ENCODE results near the gene MAMSTR.

DNA sequence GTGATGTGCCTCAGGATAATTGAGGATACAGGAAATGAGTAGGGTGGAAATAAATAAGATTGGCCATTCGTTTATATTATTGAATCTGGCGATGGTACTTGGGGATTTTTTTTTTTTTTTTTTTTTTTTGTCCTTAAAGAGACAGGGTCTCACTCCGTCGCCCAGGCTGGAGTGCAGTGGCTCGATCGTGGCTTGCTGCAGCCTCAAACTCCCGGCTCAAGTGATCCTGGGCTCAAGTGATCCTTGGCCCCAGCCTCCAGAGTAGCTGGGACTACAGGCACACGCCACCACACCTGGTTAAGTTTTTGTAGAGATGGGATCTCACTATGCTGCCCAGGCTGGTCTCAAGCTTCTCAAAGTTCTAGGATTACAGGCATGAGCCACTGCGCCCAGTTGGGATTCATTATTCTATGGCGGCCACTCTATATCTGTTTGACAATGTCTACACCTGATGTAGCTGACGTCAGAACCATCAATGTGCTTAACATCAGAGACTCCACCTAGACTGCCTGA, 2.7 kb upstream of the MAMSTR start:
- TF ChIP-seq, protein P1, sequence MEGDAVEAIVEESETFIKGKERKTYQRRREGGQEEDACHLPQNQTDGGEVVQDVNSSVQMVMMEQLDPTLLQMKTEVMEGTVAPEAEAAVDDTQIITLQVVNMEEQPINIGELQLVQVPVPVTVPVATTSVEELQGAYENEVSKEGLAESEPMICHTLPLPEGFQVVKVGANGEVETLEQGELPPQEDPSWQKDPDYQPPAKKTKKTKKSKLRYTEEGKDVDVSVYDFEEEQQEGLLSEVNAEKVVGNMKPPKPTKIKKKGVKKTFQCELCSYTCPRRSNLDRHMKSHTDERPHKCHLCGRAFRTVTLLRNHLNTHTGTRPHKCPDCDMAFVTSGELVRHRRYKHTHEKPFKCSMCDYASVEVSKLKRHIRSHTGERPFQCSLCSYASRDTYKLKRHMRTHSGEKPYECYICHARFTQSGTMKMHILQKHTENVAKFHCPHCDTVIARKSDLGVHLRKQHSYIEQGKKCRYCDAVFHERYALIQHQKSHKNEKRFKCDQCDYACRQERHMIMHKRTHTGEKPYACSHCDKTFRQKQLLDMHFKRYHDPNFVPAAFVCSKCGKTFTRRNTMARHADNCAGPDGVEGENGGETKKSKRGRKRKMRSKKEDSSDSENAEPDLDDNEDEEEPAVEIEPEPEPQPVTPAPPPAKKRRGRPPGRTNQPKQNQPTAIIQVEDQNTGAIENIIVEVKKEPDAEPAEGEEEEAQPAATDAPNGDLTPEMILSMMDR (optimal IDR thresholded peaks at IDR 0.05 in 1 of 3, IDR thresholded peaks at IDR 0.05 in 1 of 3, conservative IDR thresholded peaks at IDR 0.05 in 1 of 3; ENCODE audit: extremely low read depth in 1 of 3, insufficient read depth in 2 of 3, low read length in 3 of 3): no peak
- TF ChIP-seq EZH2 (IDR thresholded peaks at IDR 0.05; ENCODE audit: low read length): no peak
